Measurements from ENCODE around the gene SMPD4. TPM values are rescaled to one million over a fixed set of nuclear protein-coding genes. Genes with fewer than 3 reads are reported as not detected.
A peak's percentile ranks its signal among the peaks of the same experiment; 100 is the strongest.
"Not testable (repeated sequence)": the region's sequence is repeated elsewhere in the genome, so short reads cannot be mapped to it uniquely, and the experiment has no call there.

Gene SMPD4
- polyA plus RNA-seq, 2 of the 4 experiments (the other 2 are of a cell fraction): 43.3 to 53.3 TPM

DNA sequence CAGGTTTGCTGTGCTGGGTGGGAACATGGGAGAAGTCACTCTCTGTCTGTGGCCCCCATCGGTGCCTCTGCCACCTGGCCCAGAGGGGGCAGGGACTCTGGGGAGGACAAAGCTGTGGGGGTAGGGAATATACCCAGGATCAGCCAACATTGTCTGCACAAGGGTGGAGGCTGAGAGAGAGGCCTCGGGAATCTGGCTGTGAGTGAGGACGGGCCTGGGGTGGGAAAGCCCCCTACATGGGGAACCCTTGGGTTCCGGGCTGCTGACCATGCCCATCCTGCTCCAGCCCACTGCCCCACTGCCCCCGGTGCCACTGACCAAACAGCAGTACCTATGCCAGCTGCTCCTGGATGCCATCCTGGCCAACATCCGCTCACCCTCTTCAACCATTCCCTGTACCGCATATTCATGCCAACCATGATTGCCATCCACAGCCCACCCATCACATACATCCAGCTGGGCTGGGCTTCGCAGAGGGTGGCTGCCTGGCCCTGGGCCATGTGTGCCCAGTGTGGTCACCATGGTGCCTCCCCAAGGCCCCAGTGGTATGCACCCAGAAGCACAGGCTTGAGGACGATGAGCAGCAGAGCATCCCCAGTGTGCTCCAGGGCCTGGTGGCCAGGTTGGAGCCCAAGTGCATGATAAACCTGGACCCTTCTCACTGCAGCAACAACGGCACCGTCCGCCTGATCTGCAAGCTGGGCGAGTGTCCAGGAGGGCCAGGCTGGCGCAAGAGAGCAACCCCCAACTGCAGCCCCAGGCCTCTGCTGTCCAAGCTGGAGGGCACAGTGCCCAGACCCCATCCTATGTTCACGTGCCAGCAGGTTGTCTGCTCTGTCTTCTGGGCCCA lies 45.5 kb downstream of the SMPD4 start:
- 71% methylated on average over 12 of the region's 15 CpGs for WGBS (ENCODE audit: missing lambda C conversion rate)
- ATAC-seq (no peak), DNase-seq (ENCODE audit: low read depth in 1 of 2, low spot score in 1 of 2) (no peak), FAIRE-seq (no peak)
- no peak overlapping the region for H3K4me3 ChIP-seq
- ChIA-PET CTCF (no interaction called here), POLR2A (no interaction called here)
- H3K9me3 ChIP-seq: no peaks in the 10 kb centered on the region
- TF ChIP-seq CBX2 (IDR thresholded peaks at IDR 0.05; ENCODE audit: borderline replicate concordance, low read depth) (no peak), NR3C1 (IDR thresholded peaks at IDR 0.05) (no peak), REST (IDR thresholded peaks at IDR 0.05) (no peak), BHLHE40 (IDR thresholded peaks at IDR 0.05; ENCODE audit: low read depth, low read length) (no peak), CEBPB (IDR thresholded peaks at IDR 0.05) (no peak), HOXB5 (CRISPR knock-in tag; IDR thresholded peaks at IDR 0.05) (no peak), RCOR1 (IDR thresholded peaks at IDR 0.05; ENCODE audit: low read depth, low read length) (no peak), HMGXB4 (CRISPR knock-in tag; IDR thresholded peaks at IDR 0.05; ENCODE audit: borderline replicate concordance) (no peak), FOXS1 (CRISPR knock-in tag; IDR thresholded peaks at IDR 0.05) (no peak), MYC (IDR thresholded peaks at IDR 0.05; ENCODE audit: borderline replicate concordance, low read length) (no peak), RNF2 (IDR thresholded peaks at IDR 0.05; ENCODE audit: borderline replicate concordance, low read depth) (no peak), TFCP2L1 (CRISPR knock-in tag; IDR thresholded peaks at IDR 0.05) (no peak), MAFK (IDR thresholded peaks at IDR 0.05; ENCODE audit: partially characterized antibody) (no peak), SREBF2 (IDR thresholded peaks at IDR 0.05) (no peak), POLR2A (IDR thresholded peaks at IDR 0.05; ENCODE audit: low read length) (no peak), RARB (CRISPR knock-in tag; IDR thresholded peaks at IDR 0.05) (no peak), JUNB (IDR thresholded peaks at IDR 0.05) (no peak)
- TF ChIP-seq, protein P1, sequence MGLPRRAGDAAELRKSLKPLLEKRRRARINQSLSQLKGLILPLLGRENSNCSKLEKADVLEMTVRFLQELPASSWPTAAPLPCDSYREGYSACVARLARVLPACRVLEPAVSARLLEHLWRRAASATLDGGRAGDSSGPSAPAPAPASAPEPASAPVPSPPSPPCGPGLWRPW (IDR thresholded peaks at IDR 0.05): no peak
- TF ChIP-seq, protein P2, sequence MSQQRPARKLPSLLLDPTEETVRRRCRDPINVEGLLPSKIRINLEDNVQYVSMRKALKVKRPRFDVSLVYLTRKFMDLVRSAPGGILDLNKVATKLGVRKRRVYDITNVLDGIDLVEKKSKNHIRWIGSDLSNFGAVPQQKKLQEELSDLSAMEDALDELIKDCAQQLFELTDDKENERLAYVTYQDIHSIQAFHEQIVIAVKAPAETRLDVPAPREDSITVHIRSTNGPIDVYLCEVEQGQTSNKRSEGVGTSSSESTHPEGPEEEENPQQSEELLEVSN (IDR thresholded peaks at IDR 0.05; ENCODE audit: borderline replicate concordance, low read depth): no peak
- H3K4me2 ChIP-seq: no peak overlapping the region
- H3K4me1 ChIP-seq: no peaks in the 10 kb centered on the region
- H3K27ac ChIP-seq: no peak overlapping the region

DNA sequence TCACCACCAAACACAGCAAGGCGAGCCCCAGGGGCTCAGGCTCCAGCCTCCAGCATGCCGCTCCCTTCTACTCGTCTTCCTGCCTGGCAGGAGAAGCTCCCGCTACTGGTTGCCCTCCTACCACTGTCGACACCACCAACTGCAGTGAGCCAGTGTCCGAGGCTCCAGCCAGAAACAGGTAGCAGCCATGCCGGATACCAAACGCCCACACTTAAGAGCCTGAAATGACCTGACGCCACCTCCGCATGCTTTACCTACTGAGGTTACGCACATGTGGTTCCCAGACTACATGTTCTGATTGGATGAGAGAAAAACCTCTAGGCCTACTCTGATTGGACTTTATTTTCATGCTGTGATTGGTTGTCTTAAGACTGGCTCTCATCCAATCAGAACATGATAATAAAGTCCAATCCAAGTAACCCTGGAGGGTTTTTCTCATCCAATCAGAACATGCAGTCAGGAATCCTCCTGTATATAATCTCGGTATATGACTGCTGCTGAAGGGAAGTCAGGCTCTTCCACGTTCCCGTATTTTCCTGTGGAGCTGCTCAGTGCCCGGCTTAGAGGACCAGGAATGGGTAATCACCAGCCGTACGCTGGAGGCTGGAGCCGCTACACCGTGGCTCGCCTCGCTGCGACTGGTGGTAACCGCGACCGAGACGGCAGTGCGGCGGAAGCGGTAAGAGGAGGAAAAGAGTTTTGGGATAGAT lies 52.1 kb downstream of the SMPD4 start, which contains the start of gene POTEF:
POTEF (minus strand) TSS at position 103 of the 710 bp plus-strand sequence. CDS start 8,707 bp downstream, outside the sequence.
- CTCF ChIA-PET, FAIRE-seq, POLR2A ChIA-PET, H3K4me3 ChIP-seq, H3K27ac ChIP-seq, H3K4me1 ChIP-seq, H3K9me3 ChIP-seq, H3K4me2 ChIP-seq: not testable (repeated sequence)
- ATAC-seq (peak; percentile 50 to 68; a peak in 4 of 6 replicates), DNase-seq (ENCODE audit: low read depth in 1 of 2, low spot score in 1 of 2) (peak in 1 of 2 experiments; percentile 18)
- WGBS (ENCODE audit: missing lambda C conversion rate): 71% methylated on average over 11 of the region's 29 CpGs

GRCh38 chr2:130128464-130128863 lies 52.9 kb downstream of the SMPD4 start:
- CTCF ChIA-PET; POLR2A ChIA-PET; DNase-seq (ENCODE audit: low read depth in 1 of 2, low spot score in 1 of 2); H3K4me2 ChIP-seq; H3K4me3 ChIP-seq; H3K27ac ChIP-seq; FAIRE-seq; H3K9me3 ChIP-seq; H3K4me1 ChIP-seq: not testable (repeated sequence)
- WGBS (ENCODE audit: missing lambda C conversion rate): 42% methylated on average over 2 of the region's 14 CpGs
- ATAC-seq: peak; percentile 30 to 34; a peak in 4 of 6 replicates

GRCh38 chr2:130127726-130128125 lies 53.7 kb downstream of the SMPD4 start:
- DNase-seq (ENCODE audit: low read depth in 1 of 2, low spot score in 1 of 2); H3K4me1 ChIP-seq; CTCF ChIA-PET; H3K4me2 ChIP-seq; H3K4me3 ChIP-seq; H3K27ac ChIP-seq; H3K9me3 ChIP-seq; POLR2A ChIA-PET; FAIRE-seq: not testable (repeated sequence)
- no CpG with 5 or more reads among the region's 9 CpGs for WGBS (ENCODE audit: missing lambda C conversion rate)
- peak in 1 of 2 experiments; percentile 38; a peak in 3 of 6 replicates for ATAC-seq

DNA sequence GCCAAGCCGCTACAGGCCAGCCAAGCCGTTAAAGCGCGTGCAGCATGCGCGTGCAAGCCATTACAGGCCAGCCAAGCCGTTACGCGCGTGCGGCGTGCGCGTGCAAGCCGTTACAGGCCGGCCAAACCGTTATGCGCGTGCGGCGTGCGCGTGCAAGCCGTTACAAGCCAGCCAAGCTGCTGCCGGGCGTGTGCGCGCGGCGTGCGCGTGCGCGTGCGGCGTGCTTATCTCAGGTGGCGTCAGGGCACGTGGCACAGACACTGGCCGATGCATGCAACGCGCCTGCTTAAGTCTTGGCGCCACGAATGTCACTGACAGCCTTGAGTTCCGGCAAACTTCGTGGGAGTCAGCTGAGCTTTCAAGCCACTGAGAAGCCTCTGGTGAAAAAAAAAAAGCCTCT lies 60.5 kb downstream of the SMPD4 start:
- FAIRE-seq: not testable (repeated sequence)

More for the DNA sequence above, 60.5 kb downstream of the SMPD4 start:
- ATAC-seq; POLR2A ChIA-PET; H3K27ac ChIP-seq; CTCF ChIA-PET; H3K4me2 ChIP-seq; H3K4me3 ChIP-seq; H3K4me1 ChIP-seq; H3K9me3 ChIP-seq; DNase-seq (ENCODE audit: low read depth in 1 of 2, low spot score in 1 of 2): not testable (repeated sequence)
- WGBS (ENCODE audit: missing lambda C conversion rate): 82% methylated on average over 29 of the region's 45 CpGs
